Stimulated activated CD4-positive, alpha-beta T cell treated with anti-CD3 and anti-CD28 coated beads, Interleukin-4, amount 100 ng/mL, for 48 hours (primary cell): ENCODE measurements around the gene PTPN11.
"Not testable (repeated sequence)": the region's sequence is repeated elsewhere in the genome, so short reads cannot be mapped to it uniquely, and the experiment has no call there.

Experiments
- DNase-seq, 2 donors: peaks; one replicate each; pipeline ENCODE4 v3.0.0-alpha.2; 2020; ENCODE audit warnings: low read depth in 2 of 2

The PTPN11 gene

GRCh38 chr12:112448165-112448564, 29.4 kb downstream of the PTPN11 start:
- DNase-seq = not testable (repeated sequence)

DNA sequence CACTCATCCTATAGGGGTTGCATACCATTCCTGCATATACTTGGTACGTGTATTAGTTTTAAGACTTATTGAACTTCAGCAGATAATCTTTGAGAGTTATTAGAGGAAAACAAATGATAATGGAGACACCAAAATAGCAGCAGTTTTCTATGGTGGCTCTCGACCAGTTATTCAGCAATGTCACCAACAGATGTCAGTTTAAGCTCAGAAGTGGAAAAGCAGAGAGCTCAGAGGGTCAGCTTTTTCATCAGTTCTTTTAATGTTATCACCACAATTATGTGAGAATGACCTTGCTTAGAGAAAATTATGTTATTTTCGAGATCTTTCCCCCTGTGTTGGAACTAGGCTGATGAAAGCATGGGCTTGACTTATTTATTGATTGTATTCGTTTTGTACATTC, 32.0 kb downstream of the PTPN11 start:
- DNase-seq = no peak

DNA sequence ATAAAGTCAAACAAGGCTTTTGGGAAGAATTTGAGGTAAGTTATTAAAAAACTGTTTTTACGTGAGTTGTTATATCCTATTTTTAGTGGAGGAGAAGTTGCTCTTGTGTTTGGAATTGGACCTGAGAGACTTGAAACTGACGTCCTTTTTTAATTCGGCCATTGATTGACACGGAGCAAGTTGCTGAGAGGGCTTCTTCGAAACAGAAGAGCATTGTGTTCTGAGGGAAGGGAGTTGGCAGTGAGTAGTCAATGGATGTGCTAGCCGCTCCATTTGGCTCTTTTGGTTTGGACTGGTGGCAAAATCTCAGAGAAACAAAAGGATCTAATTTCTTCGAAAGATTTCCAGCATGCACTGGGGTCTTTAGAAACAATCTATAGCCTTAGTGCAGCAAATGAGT, 37.3 kb downstream of the PTPN11 start:
- no peak for DNase-seq

DNA sequence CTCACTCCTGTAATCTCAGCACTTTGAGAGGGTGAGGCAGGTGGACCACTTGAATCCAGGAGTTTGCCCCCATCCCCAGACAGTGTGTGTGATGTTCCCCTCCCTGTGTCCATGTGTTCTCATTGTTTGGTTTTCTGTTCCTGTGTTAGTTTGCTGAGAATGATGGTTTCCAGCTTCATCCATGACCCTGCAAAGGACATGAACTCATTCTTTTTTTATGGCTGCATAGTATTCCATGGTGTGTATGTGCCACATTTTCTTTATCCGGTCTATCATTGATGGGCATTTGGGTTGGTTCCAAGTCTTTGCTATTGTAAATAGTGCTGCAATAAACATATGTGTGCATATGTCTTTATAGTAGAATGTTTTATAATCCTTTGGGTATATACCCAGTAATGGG, 38.4 kb downstream of the PTPN11 start:
- not testable (repeated sequence) for DNase-seq

DNA sequence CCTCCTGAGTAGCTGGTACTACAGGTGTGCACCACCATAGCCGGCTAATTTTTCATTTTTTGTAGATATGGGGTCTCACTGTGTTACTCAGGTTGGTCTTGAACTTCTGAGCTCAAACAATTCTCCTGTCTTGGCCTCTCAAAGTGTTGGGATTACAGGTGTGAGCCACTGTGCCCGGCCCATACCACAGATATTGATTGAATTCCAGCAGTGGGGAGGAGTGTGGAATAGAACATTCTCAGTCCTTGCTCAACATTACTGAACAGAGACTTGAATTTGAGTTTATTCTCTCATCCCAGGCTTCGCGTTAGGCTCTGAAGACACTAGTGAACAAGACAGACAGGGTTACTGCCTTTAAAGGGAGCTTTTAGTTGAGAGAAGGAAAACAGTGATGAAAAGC, 39.6 kb downstream of the PTPN11 start:
- no peak for DNase-seq

DNA sequence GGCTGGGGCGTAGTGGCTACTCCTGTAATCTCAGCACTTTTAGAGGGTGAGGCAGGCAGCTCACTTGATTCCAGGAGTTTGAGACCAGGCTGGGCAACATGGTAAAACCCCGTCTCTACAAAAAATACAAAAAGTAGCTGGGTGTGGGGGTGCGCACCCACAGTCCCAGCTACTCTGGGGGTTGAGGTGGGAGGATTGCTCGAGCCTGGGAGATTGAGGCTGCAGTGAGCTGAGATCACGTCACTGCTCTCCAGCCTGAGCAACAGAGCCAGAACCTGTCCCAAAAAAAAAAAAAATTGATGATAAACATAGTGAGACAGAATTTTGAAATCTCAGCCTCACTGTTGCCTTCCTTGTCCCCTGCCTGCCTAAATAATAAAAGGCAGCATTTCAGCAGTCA, 40.0 kb downstream of the PTPN11 start:
- DNase-seq = no peak

DNA sequence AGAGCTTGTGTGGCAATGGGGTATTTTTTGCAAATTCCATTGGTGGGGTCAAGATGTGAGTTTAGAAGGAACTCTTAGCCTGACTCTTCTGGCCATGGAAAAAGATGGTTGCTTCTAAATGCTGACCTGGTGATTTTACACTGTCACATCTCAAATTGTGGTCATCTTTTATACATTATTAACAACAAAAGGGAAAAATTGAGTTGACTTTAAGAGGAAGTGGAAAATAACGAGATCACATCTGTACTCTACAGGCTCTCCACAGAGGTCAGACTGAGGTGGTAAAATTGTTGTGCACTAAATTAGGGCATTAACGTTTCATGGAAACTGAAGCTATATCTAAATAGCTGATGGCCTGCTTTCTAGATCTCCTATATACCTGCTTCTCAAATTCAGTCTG, 44.7 kb downstream of the PTPN11 start:
- DNase-seq = no peak

DNA sequence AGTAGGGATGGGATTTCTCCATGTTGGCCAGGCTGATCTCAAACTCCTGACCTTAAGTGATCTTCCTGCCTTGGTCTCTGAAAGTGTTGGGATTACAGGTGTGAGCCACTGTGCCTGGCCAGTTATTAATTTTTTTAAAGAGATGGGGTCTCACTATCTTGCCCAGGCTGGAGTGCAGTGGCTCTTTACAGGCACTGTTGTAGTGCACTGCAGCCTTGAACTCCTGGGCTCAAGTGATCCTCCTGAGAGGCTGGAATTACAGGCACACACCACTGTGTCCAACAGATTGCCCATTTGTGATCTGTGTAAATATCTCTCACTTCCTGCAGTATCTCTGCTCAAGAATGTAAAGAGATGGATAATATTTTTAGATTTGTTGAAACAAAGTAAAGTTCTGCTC, 45.9 kb downstream of the PTPN11 start:
- DNase-seq = no peak

DNA sequence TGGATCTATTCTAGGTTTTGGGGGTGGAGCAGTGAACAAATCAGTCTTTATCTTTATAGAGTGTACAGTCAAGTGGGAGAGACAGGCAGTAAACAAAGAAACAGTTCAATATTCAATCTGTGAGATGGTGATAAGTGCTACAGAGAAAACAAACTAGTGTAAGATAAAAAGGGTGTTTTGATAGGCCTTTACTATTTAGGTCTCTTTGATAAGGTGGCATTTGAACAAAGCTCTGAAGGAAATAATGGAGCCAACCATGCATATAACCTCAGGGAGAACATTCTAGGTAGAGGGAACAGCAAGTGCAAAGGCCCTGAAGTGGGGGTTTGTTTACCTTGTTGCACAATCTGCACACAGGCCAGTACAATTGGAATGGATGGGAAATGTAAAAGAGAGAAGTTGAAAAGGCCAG, 47.3 kb downstream of the PTPN11 start:
- DNase-seq = no peak

- no peak for DNase-seq
Measured at GRCh38 chr12:112466835-112467234, 48.1 kb downstream of the PTPN11 start.

- no peak for DNase-seq
Measured at GRCh38 chr12:112468046-112468445, 49.3 kb downstream of the PTPN11 start.

DNA sequence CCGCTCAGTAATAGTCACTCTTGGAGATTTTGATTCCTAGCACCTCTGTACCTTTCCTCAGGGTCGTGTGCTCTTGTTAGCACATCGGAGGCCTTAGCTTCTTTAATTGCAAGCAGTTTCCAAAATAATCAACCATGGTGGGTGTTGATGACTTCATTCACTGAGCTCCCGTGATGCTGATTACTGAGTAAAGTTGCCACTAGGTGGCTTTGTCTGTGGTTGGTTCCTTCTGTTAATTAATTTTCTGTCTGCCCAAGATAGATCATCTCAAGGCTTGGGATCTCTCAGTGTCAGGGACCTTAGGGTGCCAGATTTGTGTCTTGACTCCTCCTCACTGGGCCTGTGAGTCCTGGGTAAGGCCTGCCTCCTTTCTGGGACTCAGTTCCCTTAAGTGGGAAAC, 54.3 kb downstream of the PTPN11 start:
- DNase-seq = no peak

- no peak for DNase-seq
Measured at GRCh38 chr12:112479413-112479812, 60.7 kb downstream of the PTPN11 start.

DNA sequence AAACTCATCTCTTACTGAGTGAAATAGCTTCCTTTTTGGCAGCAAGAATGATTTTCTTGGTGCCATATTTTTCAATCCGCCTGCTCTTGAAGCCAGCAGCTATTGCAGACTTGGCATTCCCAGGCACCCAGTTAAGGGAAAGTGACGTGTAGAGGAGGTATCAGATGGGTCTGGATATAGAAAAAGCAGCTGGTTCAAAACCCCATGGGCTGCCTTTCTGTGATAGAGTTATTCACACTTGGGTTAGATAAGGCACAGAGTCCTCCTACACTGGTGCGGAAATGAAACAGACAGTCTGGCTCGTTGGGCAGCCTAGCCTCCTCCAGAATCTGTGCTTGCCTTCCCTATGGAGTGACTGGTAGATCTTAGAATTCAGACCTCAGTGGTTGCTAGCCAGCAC, 62.2 kb downstream of the PTPN11 start:
- DNase-seq = no peak

DNA sequence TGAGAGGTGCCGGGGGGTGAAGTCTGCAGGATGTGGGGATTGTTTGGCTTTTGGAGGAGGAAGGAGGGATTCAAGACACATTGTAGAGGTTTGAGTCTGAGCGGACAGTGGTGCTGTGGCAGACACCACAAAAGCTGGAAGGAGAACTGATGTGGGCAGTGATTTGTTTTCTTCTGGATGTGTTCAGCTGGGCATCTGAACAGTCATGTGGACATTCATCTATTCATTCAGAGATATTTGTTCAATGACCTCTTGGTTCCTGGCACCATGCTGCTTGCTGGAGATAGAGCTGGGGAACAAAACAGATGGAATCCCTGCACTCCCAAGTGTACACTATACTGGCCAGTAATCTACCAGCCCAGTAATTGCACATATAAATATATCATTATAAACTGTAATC, 64.0 kb downstream of the PTPN11 start:
- DNase-seq = no peak

- DNase-seq = no peak
Measured at GRCh38 chr12:112486361-112486760, 67.6 kb downstream of the PTPN11 start.

GRCh38 chr12:112488257-112488876, 69.6 kb downstream of the PTPN11 start:
- DNase-seq = no peak

DNA sequence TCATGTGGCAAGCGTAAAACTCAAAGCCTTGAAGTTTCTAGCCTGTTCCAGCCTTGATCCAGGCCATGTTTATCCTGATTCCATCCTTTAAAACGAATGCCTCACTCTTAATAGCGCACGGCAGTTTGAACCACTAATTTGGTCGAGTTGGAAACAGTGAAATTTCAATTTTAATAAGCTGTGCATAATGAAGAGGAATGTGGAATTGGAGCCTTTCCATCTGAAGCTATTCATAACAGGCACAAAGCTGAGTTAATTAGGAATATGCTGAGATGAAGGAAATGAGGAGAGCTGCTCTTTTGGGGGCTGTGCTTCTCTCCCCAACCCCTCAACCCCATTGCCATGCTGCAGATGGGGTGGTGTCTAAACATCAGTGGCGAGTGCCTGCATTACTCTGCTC, 70.7 kb downstream of the PTPN11 start:
- no peak for DNase-seq

GRCh38 chr12:112496496-112496895, 77.7 kb downstream of the PTPN11 start:
- peak in 1 of 2 donors; percentile 1 for DNase-seq

DNA sequence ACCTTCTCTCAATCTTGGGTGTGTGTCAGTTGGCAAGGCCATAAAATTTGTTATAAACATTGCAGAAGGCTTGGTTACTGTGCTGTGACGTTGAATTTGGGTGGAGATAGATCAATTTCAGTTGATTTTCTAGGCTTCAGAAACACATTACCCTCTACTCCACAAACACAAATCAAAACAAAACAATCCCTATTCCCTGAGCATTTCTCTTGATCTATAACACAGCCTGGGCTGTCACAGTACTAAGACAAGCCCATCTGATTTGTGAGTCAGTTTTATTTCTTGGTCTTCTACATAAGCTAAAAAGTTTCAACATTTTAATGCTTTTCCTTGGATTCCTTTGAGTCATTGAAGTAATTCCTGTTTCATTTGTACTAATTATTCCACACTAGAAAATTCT, 79.8 kb downstream of the PTPN11 start:
- DNase-seq = no peak

DNA sequence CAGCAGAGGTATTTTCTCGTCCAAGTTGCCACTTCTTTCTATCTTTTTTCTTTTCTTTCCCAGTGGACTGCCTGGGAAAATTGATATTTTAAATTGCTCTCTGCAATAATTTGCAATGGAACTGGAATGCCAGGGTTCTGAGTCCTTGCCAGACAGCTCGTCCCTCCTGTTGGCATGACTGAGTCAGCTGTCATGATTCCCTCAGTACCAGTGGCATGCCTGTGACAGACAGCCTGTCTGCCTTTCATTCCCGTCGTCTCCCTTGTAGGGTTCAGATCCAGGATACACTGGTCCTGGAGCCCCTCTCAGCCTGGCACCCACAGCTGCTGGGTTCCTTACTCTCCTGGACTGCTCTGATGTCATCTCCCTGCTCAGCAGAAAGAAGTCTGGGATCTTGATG, 84.8 kb downstream of the PTPN11 start:
- DNase-seq = no peak

DNA sequence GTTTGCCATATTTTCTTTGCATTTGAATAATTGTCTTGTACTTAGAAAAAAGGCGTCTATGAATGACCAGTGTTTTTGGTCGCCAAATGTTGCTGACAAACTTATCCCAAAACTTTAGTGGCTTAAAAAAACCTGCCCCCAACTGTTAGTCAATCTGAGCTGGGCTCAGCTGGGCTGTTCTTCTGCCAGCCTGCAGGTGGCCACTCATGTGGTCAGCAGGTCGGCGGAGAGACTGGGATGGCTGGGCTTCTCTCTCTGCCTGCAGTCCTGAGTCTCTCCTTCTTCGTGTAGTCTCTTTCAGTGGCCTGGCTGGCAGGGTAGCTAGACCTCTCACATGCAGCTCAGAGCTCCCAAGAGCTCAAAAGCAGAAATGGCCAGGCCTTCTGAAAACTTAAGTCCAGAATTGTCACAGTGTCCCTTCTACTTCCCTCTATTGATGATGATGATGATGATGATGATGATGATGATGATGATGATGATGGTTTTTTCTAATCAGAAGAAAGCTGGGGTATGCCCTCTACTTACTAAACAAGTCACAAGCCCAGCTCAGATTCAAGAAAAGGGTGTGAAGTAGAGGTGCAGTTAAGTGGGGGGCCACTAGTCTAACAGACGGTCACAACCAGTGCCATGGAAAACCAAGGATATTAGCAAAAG, 87.9 kb downstream of the PTPN11 start:
- DNase-seq = no peak

GRCh38 chr12:112513471-112513870, 94.7 kb downstream of the PTPN11 start:
- no peak for DNase-seq

DNA sequence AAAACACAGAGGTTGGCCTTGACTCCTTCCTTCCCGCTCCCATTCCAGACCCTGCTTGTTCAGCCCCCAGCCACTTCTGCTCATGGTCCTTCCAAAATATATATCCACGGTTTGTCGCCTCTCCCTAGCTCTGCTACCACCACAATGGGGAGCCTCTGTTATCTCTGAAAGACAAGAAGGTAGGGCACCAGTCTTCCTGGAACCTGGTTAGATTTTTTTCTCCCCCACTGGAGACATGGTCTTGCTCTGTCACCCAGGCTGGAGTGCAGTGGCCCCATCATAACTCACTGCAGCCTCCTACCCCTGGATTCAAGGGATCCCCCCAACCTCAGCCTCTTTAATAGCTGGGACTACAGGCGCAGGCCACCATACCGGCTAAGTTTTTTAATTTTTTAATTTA, 95.7 kb downstream of the PTPN11 start:
- no peak for DNase-seq
